Sigmoid colon (tissue), 7 donors: ENCODE measurements around the gene FUT1. TPM values are rescaled to one million over a fixed set of nuclear protein-coding genes. Genes with fewer than 3 reads are reported as not detected.

ENCODE experiments used
- DNase-seq: peaks from one replicate; pipeline ENCODE4 v3.0.0-alpha.2; 2019
- H3K27ac ChIP-seq, 4 donors: fragments of 200-600 bp; sonication (generic); one replicate each; pipeline ENCODE4 v1.5.1; 2016 to 2019; ENCODE audit warnings: mild to moderate bottlenecking in 1 of 4
- H3K27me3 ChIP-seq, 3 donors: fragments of 200-600 bp; sonication (generic); one replicate each; pipeline ENCODE4 v1.5.1; 2019; ENCODE audit warnings: mild to moderate bottlenecking in 1 of 3
- H3K36me3 ChIP-seq, 4 donors: fragments of 200-600 bp; sonication (generic); one replicate each; pipeline ENCODE4 v1.5.1; 2016 to 2019
- H3K4me1 ChIP-seq, 4 donors: fragments of 200-600 bp; sonication (generic); one replicate each; pipeline ENCODE4 v1.5.1; 2017 to 2019
- H3K4me3 ChIP-seq, 4 donors: fragments of 200-600 bp; sonication (generic); one replicate each; pipeline ENCODE4 v1.5.1; 2017 to 2019; ENCODE audit warnings: mild to moderate bottlenecking in 2 of 4, moderate library complexity in 1 of 4
- H3K9me3 ChIP-seq, 4 donors: fragments of 200-600 bp in 3 of 4; sonication (generic) in 3 of 4; one replicate each; pipeline versions ENCODE4 v1.5.1 to v1.6.1; 2013 to 2019
- EP300 ChIP-seq, 4 donors: sonication (generic); formaldehyde crosslinking; IDR thresholded peaks; one replicate each; pipeline ENCODE4 v1.6.1; 2017; ENCODE audit warnings: antibody characterized with exemption in 4 of 4
- POLR2A ChIP-seq, 2 donors: fragments of 450-650 bp; IDR thresholded peaks; one replicate each; pipeline ENCODE4 v1.6.1; 2016; ENCODE audit warnings: antibody characterized with exemption in 2 of 2, mild to moderate bottlenecking in 2 of 2, moderate library complexity in 2 of 2
- POLR2AphosphoS5 ChIP-seq, 4 donors: sonication (generic); formaldehyde crosslinking; IDR thresholded peaks; one replicate each; pipeline ENCODE4 v1.6.1; 2017; ENCODE audit warnings: antibody characterized with exemption in 4 of 4
- WGBS, 2 donors: extraction: QIAGEN DNeasy Blood & Tissue Kit; methylation state at CpG; one replicate each; pipeline ENCODE4 v1.1.7; 2013; 5-methylcytosine and 5-hydroxymethylcytosine counted together
- intact Hi-C: fragments of 100-400 bp; cut with DNase I; formaldehyde crosslinking; loops from one replicate; pipeline ENCODE4 v1.15.1; 2023
- polyA plus RNA-seq, 3 donors: library from polyadenylated mRNA; stranded (reverse); fragments of 200-250 nt; gene quantifications; one replicate each; pipeline ENCODE4 v1.2.3, GENCODE V29; 2013
- total RNA-seq, 4 donors: library from RNA; depleted of rRNA; stranded (reverse); fragments of >200 nt; gene quantifications; one replicate each; pipeline ENCODE4 v1.1.0, GENCODE V29; 2016
- TF ChIP-seq, protein P1 (sequence below), 4 experiments: fragments of 450-650 bp in 3 of 4; fragments of 200-600 bp in 1 of 4; IDR thresholded peaks; one replicate each; pipeline ENCODE4 v1.5.1; 2016 to 2019; ENCODE audit warnings: antibody characterized with exemption in 4 of 4, mild to moderate bottlenecking in 3 of 4, moderate library complexity in 2 of 4
- donor health status: healthy with polysubstance abuse.
- donor health status: Bipolar disorder and iron deficiency.
- donor health status: healthy.

Gene FUT1
- total and polyA plus RNA-seq, 7 donors: under 0.01 to 0.80 (median 0.49) TPM; not detected in 2

DNA sequence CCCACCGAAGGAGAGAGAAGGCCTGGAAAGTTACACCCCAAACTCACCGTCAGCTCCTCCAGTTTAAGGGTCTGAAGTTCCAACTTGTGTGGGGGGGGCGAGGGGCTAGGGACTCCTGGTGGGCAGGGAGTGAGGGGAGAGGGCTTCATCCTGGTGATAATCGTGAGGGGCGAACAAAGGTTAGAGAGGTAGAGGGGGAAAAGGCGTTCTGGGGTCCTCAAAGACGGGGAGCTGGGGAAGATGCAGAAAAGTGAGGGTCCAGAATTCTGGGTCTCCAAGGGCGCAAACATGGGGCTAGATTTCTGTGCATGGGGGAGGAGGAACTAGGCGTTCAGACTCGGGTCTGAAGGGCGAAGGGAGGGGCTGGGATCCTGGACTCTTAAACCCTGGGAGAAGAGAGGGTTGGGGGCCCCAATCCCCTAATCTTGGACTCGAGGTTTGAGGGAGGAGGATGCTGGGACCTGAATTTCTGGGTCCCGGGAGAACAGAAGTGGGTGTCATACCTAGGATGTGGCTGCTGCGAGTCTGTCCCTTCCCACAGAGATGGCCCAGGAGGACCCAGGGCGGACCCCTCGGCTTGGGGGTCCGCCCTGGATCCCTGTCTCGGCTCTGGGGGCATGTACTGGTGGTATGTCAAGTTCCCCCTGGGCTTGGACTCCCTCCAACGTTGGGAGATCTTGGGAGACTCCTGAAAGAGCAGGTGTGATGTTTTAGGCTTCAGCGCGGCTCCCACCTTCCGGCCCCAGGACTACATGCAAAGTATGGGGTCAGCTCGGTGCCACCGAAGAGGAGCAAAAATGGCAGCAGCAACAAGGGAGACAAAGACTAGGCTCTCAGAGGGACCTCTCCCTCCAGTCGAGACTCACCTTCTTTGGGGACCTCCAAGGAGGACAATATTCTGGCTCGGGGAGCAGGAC, 37.4 kb downstream of the FUT1 start:
- no peaks in the 10 kb centered on the region for H3K27me3 ChIP-seq
- H3K4me3 ChIP-seq: peak overlapping the region; percentile 36 to 75 (median 58)
- WGBS, 2 donors: 34 to 58% methylated on average over 26 of the region's 26 CpGs
- peaks cover 0 to 58% (median 44%) of the 10 kb centered on the region in 4 donors for H3K4me1 ChIP-seq
- TF ChIP-seq, protein P1, sequence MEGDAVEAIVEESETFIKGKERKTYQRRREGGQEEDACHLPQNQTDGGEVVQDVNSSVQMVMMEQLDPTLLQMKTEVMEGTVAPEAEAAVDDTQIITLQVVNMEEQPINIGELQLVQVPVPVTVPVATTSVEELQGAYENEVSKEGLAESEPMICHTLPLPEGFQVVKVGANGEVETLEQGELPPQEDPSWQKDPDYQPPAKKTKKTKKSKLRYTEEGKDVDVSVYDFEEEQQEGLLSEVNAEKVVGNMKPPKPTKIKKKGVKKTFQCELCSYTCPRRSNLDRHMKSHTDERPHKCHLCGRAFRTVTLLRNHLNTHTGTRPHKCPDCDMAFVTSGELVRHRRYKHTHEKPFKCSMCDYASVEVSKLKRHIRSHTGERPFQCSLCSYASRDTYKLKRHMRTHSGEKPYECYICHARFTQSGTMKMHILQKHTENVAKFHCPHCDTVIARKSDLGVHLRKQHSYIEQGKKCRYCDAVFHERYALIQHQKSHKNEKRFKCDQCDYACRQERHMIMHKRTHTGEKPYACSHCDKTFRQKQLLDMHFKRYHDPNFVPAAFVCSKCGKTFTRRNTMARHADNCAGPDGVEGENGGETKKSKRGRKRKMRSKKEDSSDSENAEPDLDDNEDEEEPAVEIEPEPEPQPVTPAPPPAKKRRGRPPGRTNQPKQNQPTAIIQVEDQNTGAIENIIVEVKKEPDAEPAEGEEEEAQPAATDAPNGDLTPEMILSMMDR (IDR thresholded peaks at IDR 0.05): no peak
- TF ChIP-seq EP300 (IDR thresholded peaks at IDR 0.05): no peak
- TF ChIP-seq POLR2AphosphoS5 (IDR thresholded peaks at IDR 0.05): no peak
- TF ChIP-seq POLR2A (IDR thresholded peaks at IDR 0.05): no peak
- peak; percentile 79 for DNase-seq
- no peaks in the 10 kb centered on the region for H3K36me3 ChIP-seq
- peak overlapping the region; percentile 84 to 88 (median 86) for H3K27ac ChIP-seq
- intact Hi-C loops: loop anchor here (1.0 to 5.0 kb wide), 2 partner anchors 32 to 69 kb away; partner anchors contain the start of genes CA11 and IZUMO1
- peaks cover 0 to 2% (median 0%) of the 10 kb centered on the region in 4 donors for H3K9me3 ChIP-seq

DNA sequence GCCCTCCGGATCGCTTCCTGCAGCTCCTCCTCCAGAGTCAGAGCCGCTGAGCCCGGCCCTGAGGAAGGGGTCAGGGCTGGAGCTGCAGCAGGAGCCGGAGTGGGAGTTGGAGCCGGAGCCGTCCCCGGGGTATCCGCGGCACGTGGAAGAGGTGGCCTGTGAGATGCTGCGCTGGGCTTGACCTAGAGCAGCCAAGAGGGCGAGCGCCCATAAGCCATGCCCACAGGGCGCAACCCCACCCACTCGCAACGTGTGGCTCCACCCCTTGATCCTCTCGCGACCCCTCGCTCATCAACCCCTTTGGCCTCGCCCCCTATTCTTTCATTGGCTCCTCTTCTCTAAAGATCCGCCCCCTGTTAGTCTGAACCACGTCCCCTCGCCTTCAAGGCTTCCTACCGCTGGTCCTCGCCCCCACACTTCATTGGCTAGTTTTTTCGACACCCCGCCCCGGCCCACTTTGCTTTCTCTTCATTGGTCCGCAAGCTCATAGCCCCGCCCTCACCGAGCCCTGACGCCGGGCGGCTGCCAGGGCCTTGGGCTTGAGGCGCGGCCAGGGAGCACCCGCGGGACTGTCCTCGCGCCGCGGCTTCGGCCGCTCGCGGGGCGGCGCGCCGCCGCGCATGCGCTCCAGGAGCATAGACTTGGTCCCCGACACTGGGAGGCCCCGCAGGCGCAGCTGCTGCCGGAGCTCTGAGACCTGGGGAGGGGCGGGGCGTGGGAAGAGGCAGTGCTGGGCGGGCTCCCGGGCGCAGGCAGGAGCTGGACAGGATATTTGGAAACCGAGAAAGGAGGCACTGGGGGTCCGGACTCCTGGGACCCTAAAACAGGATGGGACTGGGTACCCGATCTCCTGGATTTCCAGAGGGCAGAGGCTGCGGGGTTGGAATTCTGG, 38.3 kb downstream of the FUT1 start:
- Histone ChIP-seq H3K27ac (peak overlapping the region; percentile 84 to 88 (median 86)), H3K27me3 (no peaks in the 10 kb centered on the region), H3K9me3 (peaks cover 0 to 2% (median 0%) of the 10 kb centered on the region in 4 donors), H3K4me3 (peak overlapping the region; percentile 52 to 75 (median 62)), H3K36me3 (no peaks in the 10 kb centered on the region), H3K4me1 (peaks cover 0 to 49% (median 40%) of the 10 kb centered on the region in 4 donors)
- intact Hi-C loops: loop anchor here (1.0 to 5.0 kb wide), 3 partner anchors 33 to 68 kb away; partner anchors contain the start of genes CA11 and IZUMO1
- 1% methylated on average over 67 of the region's 67 CpGs for WGBS, 2 donors
- peak in 1 of 2 donors; percentile 58 for TF ChIP-seq POLR2A (IDR thresholded peaks at IDR 0.05)
- TF ChIP-seq, protein P1 (IDR thresholded peaks at IDR 0.05): no peak
- no peak for TF ChIP-seq EP300 (IDR thresholded peaks at IDR 0.05)
- TF ChIP-seq POLR2AphosphoS5 (IDR thresholded peaks at IDR 0.05): peak; percentile 49 to 73 (median 58)
- DNase-seq: peak; percentile 100

DNA sequence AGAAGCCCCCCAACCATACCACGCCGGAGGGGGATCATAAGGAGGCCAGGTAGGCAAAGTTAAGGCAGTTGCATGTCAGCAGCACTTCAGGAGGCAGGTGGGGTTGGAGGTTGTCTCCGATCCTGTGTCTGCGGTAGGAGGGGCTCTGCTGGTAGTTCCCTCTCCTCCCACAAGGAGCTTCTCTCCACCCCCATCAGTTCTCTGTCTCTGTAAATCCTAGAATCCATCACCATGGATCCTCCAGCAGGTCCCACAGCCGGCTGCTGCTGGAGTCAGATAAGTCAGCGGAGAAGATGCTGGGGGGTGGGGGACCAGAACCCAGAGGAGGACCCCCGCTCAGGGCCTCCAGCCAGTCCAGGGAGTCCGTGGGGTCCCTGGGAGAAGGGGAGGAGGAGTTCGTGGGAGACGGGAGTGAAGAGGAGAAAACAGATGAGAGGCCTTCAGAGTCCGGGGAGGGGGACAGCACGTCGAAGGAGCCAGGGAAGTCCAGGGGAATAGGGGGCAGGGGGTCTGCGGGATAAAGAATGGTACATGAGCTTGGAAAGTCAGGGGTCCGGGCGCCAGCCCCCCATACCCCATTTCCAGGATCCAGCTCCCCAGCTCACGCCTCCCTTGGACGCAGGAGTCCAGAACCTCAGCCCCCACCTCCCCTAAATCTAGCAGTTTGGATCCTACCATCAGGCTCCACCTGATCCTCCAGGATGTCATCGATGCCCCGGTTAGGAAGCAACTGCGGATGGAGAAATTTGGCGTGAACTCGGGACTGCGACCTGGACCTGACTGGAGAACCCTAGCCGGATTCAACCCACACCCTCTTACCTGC, 39.2 kb downstream of the FUT1 start:
- intact Hi-C loops: loop anchor here (2.0 to 5.0 kb wide), 2 partner anchors 34 to 38 kb away; partner anchors contain the start of gene IZUMO1
- H3K4me3 ChIP-seq: peak overlapping the region; percentile 52 to 75 (median 62)
- peaks cover 0 to 45% (median 38%) of the 10 kb centered on the region in 4 donors for H3K4me1 ChIP-seq
- H3K36me3 ChIP-seq: no peaks in the 10 kb centered on the region
- peak overlapping the region; percentile 77 to 88 (median 84) for H3K27ac ChIP-seq
- H3K27me3 ChIP-seq: no peaks in the 10 kb centered on the region
- 14 to 18% methylated on average over 25 of the region's 25 CpGs for WGBS, 2 donors
- TF ChIP-seq POLR2A (IDR thresholded peaks at IDR 0.05): no peak
- TF ChIP-seq, protein P1 (IDR thresholded peaks at IDR 0.05): peak in 2 of 4 experiments; percentile 9 to 18
- TF ChIP-seq EP300 (IDR thresholded peaks at IDR 0.05): no peak
- H3K9me3 ChIP-seq: peaks cover 0 to 2% (median 0%) of the 10 kb centered on the region in 4 donors
- no peak for DNase-seq
